22Rv1 (cell line): Measurements from ENCODE around the gene PRADC1.

Source experiments
- CTCF ChIP-seq: fragments of 450-650 bp; IDR thresholded peaks from 2 replicates; pipeline ENCODE4 v1.5.1; 2017; ENCODE audit warnings: mild to moderate bottlenecking
- ZFX ChIP-seq: fragments of 450-650 bp; IDR thresholded peaks from 2 replicates; pipeline ENCODE4 v1.6.1; 2017; ENCODE audit warnings: antibody characterized with exemption, borderline replicate concordance

GRCh38 chr2:73279852-73280251 is 46.8 kb upstream of the PRADC1 start:
- TF ChIP-seq CTCF, result no peak
- TF ChIP-seq ZFX, result no peak
